Measurements from ENCODE around the gene SPRYD3.

SPRYD3 gene

DNA sequence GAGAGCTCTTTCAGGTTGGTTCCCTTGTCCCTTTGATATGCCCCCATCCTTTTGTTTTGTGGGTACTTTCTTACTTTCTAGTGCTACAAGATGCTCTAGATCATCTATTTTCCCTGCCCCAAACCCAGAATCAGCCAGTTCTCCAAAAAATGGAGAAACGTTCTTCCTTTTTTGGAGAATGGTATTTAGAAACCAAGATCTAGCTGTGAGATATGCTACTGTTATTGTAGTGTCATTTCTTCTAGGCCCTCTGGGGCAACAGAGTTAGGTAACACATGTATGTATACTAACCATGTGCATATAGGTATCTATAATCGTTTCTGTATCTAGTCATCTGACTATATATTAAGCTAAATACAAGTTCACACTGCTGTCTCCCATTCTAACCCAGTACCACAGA lies 11.4 kb upstream of the SPRYD3 start:
- no peak for DNase-seq (ENCODE audit: low read depth, low spot score)
- TF ChIP-seq, protein P1, sequence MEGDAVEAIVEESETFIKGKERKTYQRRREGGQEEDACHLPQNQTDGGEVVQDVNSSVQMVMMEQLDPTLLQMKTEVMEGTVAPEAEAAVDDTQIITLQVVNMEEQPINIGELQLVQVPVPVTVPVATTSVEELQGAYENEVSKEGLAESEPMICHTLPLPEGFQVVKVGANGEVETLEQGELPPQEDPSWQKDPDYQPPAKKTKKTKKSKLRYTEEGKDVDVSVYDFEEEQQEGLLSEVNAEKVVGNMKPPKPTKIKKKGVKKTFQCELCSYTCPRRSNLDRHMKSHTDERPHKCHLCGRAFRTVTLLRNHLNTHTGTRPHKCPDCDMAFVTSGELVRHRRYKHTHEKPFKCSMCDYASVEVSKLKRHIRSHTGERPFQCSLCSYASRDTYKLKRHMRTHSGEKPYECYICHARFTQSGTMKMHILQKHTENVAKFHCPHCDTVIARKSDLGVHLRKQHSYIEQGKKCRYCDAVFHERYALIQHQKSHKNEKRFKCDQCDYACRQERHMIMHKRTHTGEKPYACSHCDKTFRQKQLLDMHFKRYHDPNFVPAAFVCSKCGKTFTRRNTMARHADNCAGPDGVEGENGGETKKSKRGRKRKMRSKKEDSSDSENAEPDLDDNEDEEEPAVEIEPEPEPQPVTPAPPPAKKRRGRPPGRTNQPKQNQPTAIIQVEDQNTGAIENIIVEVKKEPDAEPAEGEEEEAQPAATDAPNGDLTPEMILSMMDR (IDR thresholded peaks at IDR 0.05; ENCODE audit: low read depth, low read length), result no peak
- in situ Hi-C loops (cut with HindIII; ENCODE audit: low sequenced_read_pairs), result no loop called here
- H3K4me3 ChIP-seq (ENCODE audit: low read depth, low read length), result no peak overlapping the region

DNA sequence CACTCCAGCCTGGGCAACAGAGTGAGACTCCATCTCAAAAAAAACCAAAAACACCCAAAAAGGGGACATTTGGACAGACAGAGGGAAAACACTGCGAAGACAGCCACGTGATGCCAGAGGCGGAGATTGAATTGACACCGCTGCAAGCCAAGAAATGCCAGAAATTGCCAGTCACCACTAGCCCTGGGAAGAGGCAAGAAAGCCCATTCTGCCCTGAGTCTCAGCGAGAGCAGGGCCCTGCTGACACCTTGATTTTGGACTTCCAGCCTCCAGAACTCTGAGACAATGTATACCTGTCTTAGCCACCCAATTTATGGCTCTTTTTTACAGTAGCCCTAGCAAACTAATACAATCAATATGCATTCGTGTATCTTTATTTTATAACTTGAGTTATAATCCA lies 10.9 kb upstream of the SPRYD3 start:
- in situ Hi-C loops (cut with HindIII; ENCODE audit: low sequenced_read_pairs), result no loop called here
- no peak for DNase-seq (ENCODE audit: low read depth, low spot score)
- H3K4me3 ChIP-seq (ENCODE audit: low read depth, low read length), result no peak overlapping the region
- TF ChIP-seq, protein P1 (IDR thresholded peaks at IDR 0.05; ENCODE audit: low read depth, low read length), result no peak

DNA sequence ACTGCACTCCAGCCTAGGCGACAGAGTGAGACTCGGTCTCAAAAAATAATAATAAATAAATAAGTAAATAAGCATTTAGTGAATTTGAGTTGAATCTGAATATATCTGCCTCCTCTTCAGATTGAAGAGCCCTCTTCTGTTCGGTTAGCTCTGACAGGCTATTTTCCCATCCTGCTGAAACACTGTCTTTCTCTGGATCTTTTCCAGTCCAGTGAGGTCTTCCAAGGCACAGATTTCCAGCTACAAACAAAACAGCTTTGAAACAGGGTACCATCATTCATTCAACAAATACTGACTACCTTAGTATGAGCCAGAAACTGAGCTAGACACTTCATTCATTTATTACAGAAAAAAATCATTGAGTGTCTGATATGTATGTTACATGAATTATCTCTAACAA lies 7.2 kb upstream of the SPRYD3 start:
- no peak overlapping the region for H3K4me3 ChIP-seq (ENCODE audit: low read depth, low read length)
- no peak for DNase-seq (ENCODE audit: low read depth, low spot score)
- in situ Hi-C loops (cut with HindIII; ENCODE audit: low sequenced_read_pairs), result no loop called here
- TF ChIP-seq, protein P1 (IDR thresholded peaks at IDR 0.05; ENCODE audit: low read depth, low read length), result no peak

DNA sequence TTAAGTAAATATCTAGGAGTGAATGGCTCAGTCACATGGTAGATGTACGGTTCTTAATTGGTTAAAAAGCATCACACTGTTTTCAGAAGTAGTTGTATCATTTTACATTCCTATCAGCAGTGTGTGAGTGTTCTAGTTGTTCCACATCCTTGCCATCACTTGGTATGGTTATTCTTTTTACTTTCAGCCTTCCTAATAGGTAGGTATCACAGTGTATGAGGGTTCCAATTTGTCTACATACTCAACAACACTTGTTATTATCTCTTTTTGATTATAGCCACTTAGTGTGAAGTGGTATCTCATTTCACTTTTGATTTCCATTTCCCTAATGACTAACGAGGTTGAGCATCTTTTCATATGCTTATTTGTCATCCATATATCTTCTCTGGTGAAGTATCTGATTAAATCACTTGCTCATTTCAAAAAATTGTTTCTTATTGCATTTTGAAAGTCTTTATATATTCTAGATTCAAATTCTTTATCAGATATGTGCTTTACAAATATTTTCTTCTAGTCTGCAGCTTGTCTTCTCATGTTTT lies 3.5 kb upstream of the SPRYD3 start:
- H3K4me3 ChIP-seq (ENCODE audit: low read depth, low read length), result no peak overlapping the region
- no peak for DNase-seq (ENCODE audit: low read depth, low spot score)
- TF ChIP-seq, protein P1 (IDR thresholded peaks at IDR 0.05; ENCODE audit: low read depth, low read length), result no peak
- in situ Hi-C loops (cut with HindIII; ENCODE audit: low sequenced_read_pairs), result no loop called here

DNA sequence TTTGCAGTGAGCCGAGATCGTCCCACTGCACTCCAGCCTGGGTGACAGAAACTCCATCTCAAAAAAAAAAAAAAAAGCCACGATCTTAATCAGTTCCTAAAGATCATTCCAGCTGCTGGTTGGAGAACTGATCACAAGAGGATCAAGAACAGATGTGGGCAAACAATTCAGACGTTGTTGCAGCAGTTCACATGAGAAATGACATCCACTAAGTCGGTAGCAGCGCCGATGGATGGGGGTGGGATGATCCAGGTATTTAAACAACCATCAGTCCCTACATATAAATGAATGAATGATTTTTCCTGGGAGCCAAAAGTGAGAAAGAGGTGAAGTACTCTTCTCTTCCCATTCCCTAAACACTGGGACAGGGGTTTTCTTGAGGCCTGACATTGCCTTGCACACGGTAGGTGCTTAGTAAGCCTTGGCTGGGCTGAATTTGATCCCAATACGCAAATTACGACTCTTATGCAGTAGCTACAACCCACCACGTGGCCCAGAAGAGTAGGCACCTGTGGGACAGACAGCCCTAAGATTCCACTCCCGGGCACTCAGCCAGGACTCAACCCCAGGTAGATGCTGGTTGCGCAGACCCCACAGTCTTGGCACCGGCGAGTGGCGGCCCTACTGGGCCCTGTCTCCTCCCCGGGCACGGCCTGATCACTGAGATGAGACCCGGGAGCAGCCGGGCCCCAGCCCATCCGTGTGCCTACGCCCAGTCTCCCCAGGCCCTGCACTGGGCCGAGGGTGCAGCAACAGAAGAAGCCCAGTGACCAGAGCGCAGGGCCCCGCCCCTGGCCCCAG lies 565 bp downstream of the SPRYD3 start:
- peak overlapping the region; percentile 69 for H3K4me3 ChIP-seq (ENCODE audit: low read depth, low read length)
- TF ChIP-seq, protein P1 (IDR thresholded peaks at IDR 0.05; ENCODE audit: low read depth, low read length), result no peak
- in situ Hi-C loops (cut with HindIII; ENCODE audit: low sequenced_read_pairs), result no loop called here
- DNase-seq (ENCODE audit: low read depth, low spot score), result no peak

DNA sequence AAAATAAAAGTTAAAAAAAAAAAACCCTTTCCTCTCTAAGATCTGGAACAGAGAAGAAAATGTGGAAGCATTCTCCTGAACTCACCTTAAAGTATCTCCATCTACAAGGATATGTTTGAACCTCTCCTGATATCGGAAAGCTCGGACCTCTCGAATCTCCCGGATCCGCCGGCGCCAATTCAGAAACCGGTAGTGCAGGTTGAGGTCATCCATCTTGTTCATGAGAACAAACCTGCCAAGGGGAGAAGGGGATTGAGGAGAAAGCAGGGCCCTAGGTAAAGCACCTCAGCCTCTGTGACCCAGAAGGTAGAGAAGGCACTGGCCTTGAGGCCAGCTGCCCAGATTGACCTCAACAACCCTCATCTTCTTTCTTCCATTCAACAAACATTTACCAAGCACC lies 2.2 kb downstream of the SPRYD3 start:
- no peak overlapping the region for H3K4me3 ChIP-seq (ENCODE audit: low read depth, low read length)
- no peak for DNase-seq (ENCODE audit: low read depth, low spot score)
- TF ChIP-seq, protein P1 (IDR thresholded peaks at IDR 0.05; ENCODE audit: low read depth, low read length), result no peak
- in situ Hi-C loops (cut with HindIII; ENCODE audit: low sequenced_read_pairs), result no loop called here

Data from astrocyte of the spinal cord (primary cell).